ENCODE results near the gene CHURC1.
"Not testable (repeated sequence)": the region's sequence is repeated elsewhere in the genome, so short reads cannot be mapped to it uniquely, and the experiment has no call there.

- not testable (repeated sequence) for TF ChIP-seq CTCF (IDR thresholded peaks at IDR 0.05); SIN3A (IDR thresholded peaks at IDR 0.05; ENCODE audit: borderline replicate concordance, low read depth, low read length); RXRA (IDR thresholded peaks at IDR 0.05; ENCODE audit: borderline replicate concordance, low read depth); POLR2AphosphoS5 (IDR thresholded peaks at IDR 0.05; ENCODE audit: low read depth, low read length); NFIC (IDR thresholded peaks at IDR 0.05; ENCODE audit: borderline replicate concordance); FOXM1 (IDR thresholded peaks at IDR 0.05; ENCODE audit: low read depth); REST (IDR thresholded peaks at IDR 0.05; ENCODE audit: low read depth, low read length); EP300 (IDR thresholded peaks at IDR 0.05; ENCODE audit: borderline replicate concordance in 1 of 2, low read depth in 1 of 2, low read length in 1 of 2); NRF1 (IDR thresholded peaks at IDR 0.05; ENCODE audit: low read depth, low read length); YY1 (IDR thresholded peaks at IDR 0.05; ENCODE audit: low read depth)
Measured at GRCh38 chr14:64913477-64913876, 778 bp upstream of the CHURC1 start.

All from SK-N-SH (cell line).